Measurements from ENCODE around the gene KCTD20. TPM values are rescaled to one million over a fixed set of nuclear protein-coding genes. Genes with fewer than 3 reads are reported as not detected.

KCTD20 gene
- total RNA-seq, 2 donors from 2014 or later, result 61.4 to 62.4 TPM

DNA sequence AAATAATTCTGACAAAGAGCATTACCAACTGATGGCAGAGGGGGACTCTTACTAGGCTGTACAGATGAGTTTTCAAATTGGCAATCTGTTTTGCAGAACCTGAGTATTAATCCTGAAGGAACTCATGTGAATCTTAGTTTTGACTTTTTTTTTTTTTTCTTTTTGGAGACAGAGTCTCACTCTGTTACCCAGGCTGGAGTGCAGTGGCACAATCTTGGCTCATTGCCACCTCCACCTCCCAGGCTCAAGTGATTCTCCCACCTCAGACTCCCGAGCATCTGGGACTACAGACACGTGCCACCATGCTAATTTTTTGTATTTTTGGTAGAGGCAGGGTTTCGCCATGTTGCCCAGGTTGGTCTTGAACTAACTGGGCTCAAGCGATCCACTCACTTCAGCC is 49.3 kb downstream of the KCTD20 start:
- no peak for ATAC-seq
- Mint-ChIP-seq H3K36me3 (peaks cover 15% of the 10 kb centered on the region), H3K9me3 (no peaks in the 10 kb centered on the region), H3K4me1 (ENCODE audit: low read depth in 2 of 2) (peaks cover 12 to 14% of the 10 kb centered on the region in 2 donors), H3K4me3 (no peak overlapping the region), H3K27ac (peak overlapping the region in 1 of 2 donors; percentile 30), H3K27me3 (no peaks in the 10 kb centered on the region)
- no peak for DNase-seq (ENCODE audit: low spot score)

DNA sequence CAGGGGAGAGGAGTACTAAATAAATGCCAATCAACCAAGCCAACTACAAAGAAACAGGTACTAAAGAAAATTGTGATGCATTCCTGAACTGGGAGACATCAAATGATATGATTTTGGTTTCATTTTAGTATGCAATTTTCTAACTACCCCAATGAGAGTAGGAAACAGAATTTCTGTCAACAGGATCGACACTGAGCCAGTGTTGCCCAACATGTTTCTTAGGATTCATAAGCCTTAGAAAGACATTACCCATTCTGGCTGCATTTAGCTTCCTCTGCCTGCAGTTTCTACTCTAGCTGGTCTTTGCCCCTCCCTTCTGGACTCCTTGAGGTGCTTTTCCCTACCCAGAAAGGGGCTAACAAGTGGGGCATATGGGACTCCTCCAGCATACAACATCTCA is 49.8 kb downstream of the KCTD20 start:
- Mint-ChIP-seq H3K9me3 (no peaks in the 10 kb centered on the region), H3K27me3 (no peaks in the 10 kb centered on the region), H3K4me3 (no peak overlapping the region), H3K4me1 (ENCODE audit: low read depth in 2 of 2) (peaks cover 14% of the 10 kb centered on the region in 2 donors), H3K36me3 (peaks cover 20% of the 10 kb centered on the region), H3K27ac (peak overlapping the region in 1 of 2 donors; percentile 30)
- ATAC-seq (no peak), DNase-seq (ENCODE audit: low spot score) (no peak)

DNA sequence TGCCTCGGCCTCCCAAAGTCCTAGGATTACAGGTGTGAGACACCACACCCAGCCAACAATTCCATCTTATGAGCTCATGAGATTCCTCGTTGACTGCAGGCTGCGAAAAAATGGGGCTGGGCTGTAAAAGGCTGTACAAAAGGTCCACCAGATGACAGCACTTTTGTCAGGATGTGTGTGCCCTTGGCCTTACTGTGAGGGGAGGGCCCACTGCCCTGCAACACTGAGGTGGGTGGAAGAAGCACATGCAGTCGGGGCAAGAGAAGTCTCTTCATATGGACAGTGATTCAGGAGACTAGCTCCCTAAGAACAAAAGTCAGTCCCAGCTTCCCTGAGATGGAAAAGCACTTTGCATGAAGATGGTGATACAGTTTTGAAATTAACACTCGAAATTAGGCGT is 50.5 kb downstream of the KCTD20 start:
- no peak for DNase-seq (ENCODE audit: low spot score)
- H3K9me3 Mint-ChIP-seq, result no peaks in the 10 kb centered on the region
- peak overlapping the region; percentile 30 to 42 for H3K27ac Mint-ChIP-seq
- H3K4me3 Mint-ChIP-seq, result no peak overlapping the region
- peaks cover 14% of the 10 kb centered on the region in 2 donors for H3K4me1 Mint-ChIP-seq (ENCODE audit: low read depth in 2 of 2)
- H3K27me3 Mint-ChIP-seq, result no peaks in the 10 kb centered on the region
- no peak for ATAC-seq
- peaks cover 20% of the 10 kb centered on the region for H3K36me3 Mint-ChIP-seq

DNA sequence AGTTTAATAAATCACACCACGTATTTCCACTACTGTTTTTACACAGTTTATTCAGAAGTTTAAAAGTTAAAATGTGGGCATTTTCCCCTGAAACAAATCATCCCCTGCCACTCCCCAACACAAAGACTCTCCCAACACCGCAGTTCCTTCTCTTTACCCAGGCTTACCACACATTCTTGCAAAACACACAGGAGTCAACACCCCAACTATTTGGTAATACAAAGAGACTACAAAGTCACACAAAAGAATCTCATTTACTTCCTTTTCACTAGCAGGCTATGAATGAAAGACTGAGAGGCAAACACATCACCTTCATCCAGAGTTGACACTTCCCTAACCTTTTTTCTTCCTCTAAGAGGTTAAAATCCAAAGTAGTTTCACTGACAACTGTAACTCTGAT is 51.1 kb downstream of the KCTD20 start:
- no peak overlapping the region for H3K4me3 Mint-ChIP-seq
- H3K9me3 Mint-ChIP-seq, result no peaks in the 10 kb centered on the region
- ATAC-seq (no peak), DNase-seq (ENCODE audit: low spot score) (no peak)
- no peaks in the 10 kb centered on the region for H3K27me3 Mint-ChIP-seq
- peaks cover 14% of the 10 kb centered on the region in 2 donors for H3K4me1 Mint-ChIP-seq (ENCODE audit: low read depth in 2 of 2)
- H3K27ac Mint-ChIP-seq, result peak overlapping the region; percentile 30 to 42
- peaks cover 20% of the 10 kb centered on the region for H3K36me3 Mint-ChIP-seq

DNA sequence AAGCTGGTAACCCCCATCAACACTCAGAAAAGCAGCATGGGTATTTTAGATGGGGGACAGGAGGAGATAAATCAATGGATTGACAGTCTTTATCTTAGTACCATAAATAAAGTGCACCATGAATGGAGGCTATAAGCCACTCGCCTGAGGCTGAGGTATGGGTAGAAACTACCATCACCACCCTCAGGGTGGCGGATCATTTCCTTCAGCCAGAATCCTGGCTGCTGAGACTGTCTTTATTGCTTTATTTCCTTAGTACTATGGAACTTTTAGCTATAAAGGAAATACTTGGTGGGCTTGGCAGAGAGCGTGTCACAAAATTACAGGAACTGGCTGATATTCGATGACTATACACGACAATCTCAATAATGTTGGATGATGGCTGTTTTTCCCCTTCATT is 52.3 kb downstream of the KCTD20 start:
- ATAC-seq, result no peak
- no peak for DNase-seq (ENCODE audit: low spot score)
- Mint-ChIP-seq H3K9me3 (no peaks in the 10 kb centered on the region), H3K4me1 (ENCODE audit: low read depth in 2 of 2) (peaks cover 14 to 17% of the 10 kb centered on the region in 2 donors), H3K27me3 (no peaks in the 10 kb centered on the region), H3K4me3 (no peak overlapping the region), H3K27ac (peak overlapping the region in 1 of 2 donors; percentile 27), H3K36me3 (peaks cover 20% of the 10 kb centered on the region)

DNA sequence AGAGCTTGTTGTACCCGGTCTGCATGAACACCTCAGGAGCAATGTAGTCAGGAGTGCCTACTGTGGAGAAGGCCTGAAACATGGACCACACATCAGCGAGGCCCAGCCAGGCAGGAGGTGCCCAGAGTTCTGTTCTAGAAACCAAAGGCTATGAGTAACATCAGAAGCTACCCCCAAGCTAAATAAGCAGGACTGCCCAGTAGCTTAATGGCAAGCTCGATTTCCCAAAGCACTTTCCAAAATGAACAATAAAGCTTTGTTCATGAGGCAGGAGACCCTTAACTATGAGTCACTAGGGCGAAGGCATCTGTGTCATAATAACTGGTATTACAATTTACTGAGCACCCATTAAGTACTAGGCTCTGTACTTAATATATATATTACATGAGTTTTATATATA is 57.1 kb downstream of the KCTD20 start:
- peaks cover 19% of the 10 kb centered on the region for H3K36me3 Mint-ChIP-seq
- DNase-seq (ENCODE audit: low spot score) (no peak), ATAC-seq (no peak)
- H3K9me3 Mint-ChIP-seq, result no peaks in the 10 kb centered on the region
- H3K4me3 Mint-ChIP-seq, result no peak overlapping the region
- peak overlapping the region in 1 of 2 donors; percentile 4 for H3K27ac Mint-ChIP-seq
- H3K27me3 Mint-ChIP-seq, result no peaks in the 10 kb centered on the region
- peaks cover 0 to 8% of the 10 kb centered on the region in 2 donors for H3K4me1 Mint-ChIP-seq (ENCODE audit: low read depth in 2 of 2)

DNA sequence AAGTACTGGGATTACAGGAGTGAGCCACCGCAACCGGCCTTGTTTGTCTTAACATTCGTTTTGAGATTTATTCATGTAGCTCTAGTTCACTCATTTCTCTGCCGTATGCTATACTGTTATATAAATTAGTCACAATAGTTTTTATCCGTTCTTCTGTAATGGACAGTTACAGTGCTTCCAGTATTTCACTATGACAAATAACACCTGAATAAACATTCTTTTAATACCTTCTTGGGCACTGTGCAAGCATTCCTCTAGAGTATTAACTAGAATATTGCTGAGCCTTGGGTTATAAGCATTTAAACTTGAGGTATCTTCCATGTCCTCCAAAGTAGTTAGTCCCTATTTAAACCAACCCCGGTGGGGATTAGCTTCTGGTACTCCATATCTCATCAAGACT is 58.9 kb downstream of the KCTD20 start:
- peaks cover 0 to 11% of the 10 kb centered on the region in 2 donors for H3K4me1 Mint-ChIP-seq (ENCODE audit: low read depth in 2 of 2)
- H3K27me3 Mint-ChIP-seq, result no peaks in the 10 kb centered on the region
- H3K4me3 Mint-ChIP-seq, result no peak overlapping the region
- peaks cover 19% of the 10 kb centered on the region for H3K36me3 Mint-ChIP-seq
- ATAC-seq, result no peak
- DNase-seq (ENCODE audit: low spot score), result no peak
- H3K9me3 Mint-ChIP-seq, result no peaks in the 10 kb centered on the region
- H3K27ac Mint-ChIP-seq, result no peak overlapping the region

DNA sequence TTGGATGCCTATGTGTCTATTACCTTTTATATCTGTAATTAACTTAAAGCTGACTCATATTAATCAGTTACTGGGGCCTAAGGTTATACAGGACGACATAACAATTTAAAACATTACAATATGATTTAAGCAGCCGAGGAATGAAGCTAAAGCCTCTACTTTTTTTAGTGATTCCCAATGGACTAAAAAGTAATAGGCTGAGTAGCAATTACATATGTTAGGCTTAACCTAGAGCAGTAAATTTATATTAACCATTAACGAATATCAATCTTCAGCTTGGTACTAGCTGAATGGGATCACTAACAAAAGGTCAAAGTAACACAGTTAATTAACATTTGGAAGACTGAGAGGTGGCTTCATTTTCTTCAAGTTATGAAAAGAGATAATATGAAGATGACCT is 61.4 kb downstream of the KCTD20 start:
- Mint-ChIP-seq H3K27ac (peak overlapping the region in 1 of 2 donors; percentile 72), H3K4me3 (no peak overlapping the region), H3K36me3 (peaks cover 15% of the 10 kb centered on the region), H3K27me3 (no peaks in the 10 kb centered on the region), H3K4me1 (ENCODE audit: low read depth in 2 of 2) (peaks cover 0 to 12% of the 10 kb centered on the region in 2 donors), H3K9me3 (no peaks in the 10 kb centered on the region)
- no peak for DNase-seq (ENCODE audit: low spot score)
- no peak for ATAC-seq

DNA sequence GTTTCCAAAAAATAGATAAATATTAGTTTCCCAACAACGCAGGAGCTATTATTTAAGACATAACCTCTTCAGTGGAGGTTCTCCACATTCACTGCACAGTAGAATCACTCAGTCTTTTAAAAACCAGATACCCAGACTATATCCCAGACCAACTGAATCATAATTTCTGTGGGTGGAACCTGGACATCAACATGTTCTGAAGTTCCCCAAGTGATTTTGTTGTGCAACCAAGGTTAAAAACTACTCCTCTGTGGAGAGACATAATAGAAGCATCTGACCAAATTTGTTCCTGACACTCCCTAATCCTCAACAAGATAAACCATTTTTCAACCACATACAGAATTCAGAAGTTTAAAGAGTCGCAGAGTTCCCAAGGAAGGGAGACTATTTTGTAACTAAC is 62.2 kb downstream of the KCTD20 start:
- Mint-ChIP-seq H3K27ac (peak overlapping the region in 1 of 2 donors; percentile 18), H3K4me1 (ENCODE audit: low read depth in 2 of 2) (peaks cover 0 to 11% of the 10 kb centered on the region in 2 donors), H3K36me3 (peaks cover 15% of the 10 kb centered on the region), H3K4me3 (no peak overlapping the region), H3K9me3 (no peaks in the 10 kb centered on the region), H3K27me3 (no peaks in the 10 kb centered on the region)
- ATAC-seq (no peak), DNase-seq (ENCODE audit: low spot score) (no peak)

DNA sequence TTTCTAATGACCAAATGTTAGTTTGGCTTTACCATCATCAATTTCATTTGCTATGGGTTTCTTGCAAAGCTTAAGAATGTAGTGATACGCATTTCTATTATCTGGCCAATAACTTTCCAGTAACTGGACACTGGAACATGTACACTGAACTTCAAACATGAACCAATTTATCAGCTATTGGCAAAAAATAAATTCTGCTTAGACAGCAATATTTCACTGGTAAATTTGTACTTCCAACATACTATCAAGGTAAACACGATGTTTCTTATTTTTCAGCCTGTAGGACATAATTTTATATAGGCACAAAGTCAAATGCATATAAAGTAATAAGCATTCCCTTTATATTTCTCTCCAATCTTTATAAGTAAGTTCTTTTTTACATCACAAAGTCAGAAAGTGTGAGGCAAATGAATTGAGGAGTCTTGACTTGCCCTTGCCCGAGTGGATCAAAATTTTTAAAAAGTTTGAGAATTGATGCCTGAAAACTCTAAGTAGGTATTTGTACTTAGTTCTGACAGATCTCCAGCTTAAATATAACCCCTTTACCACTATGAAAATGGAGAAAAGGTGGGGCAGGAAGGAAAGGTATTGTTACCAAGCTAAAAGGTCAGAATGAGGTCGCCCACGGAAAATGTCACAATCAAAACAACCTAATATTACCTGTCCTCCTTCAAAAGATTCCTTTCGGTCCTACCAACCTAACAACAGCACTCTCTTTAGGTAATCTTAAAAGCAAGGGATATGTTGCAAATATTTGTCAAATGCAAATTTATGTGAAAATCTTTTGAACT is 63.1 kb downstream of the KCTD20 start:
- Mint-ChIP-seq H3K9me3 (no peaks in the 10 kb centered on the region), H3K27me3 (no peaks in the 10 kb centered on the region), H3K4me3 (no peak overlapping the region), H3K36me3 (peaks cover 15% of the 10 kb centered on the region), H3K4me1 (ENCODE audit: low read depth in 2 of 2) (peaks cover 0 to 11% of the 10 kb centered on the region in 2 donors), H3K27ac (peak overlapping the region in 1 of 2 donors; percentile 19)
- no peak for ATAC-seq
- no peak for DNase-seq (ENCODE audit: low spot score)

DNA sequence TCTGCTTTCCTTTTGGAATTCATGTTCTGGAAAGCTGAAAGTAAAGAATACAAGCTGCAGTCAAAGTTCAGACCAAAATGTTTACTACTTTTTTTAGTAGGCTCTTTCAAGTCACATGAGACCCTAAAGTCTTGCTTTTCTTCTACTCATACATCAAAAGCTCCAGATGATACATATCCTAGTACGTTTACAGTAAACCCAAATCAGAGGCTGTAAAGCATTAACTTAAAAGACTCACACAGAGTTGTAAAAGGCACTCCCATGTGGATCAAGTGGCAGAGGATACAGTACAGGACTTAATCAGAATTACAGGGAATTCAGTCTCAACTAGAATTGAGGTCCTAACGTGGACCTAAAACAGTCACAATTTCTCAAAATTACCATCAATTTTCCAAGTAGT is 63.8 kb downstream of the KCTD20 start:
- ATAC-seq (no peak), DNase-seq (ENCODE audit: low spot score) (no peak)
- Mint-ChIP-seq H3K36me3 (peaks cover 16% of the 10 kb centered on the region), H3K4me3 (no peak overlapping the region), H3K4me1 (ENCODE audit: low read depth in 2 of 2) (peaks cover 0 to 11% of the 10 kb centered on the region in 2 donors), H3K27me3 (no peaks in the 10 kb centered on the region), H3K9me3 (no peaks in the 10 kb centered on the region), H3K27ac (peak overlapping the region in 1 of 2 donors; percentile 19)

DNA sequence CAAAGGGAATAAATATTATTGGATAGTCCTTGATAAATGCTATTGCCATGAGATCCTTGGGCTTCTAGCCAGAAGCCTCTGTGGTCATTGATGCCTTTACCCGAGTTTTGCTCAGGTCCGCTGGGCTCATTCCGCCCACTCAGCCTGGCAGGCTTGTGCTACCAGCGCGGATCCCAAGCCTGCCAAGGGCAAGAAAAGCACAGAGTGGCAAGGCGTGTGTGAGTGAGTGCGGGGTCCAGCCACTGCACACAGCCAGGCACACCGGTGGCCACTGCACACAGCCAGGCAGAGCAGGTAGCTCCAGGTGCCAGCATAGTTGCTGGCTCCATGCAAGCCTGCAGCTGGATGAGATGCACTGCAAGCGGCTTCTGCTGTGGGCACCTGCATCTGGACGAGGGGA is 65.7 kb downstream of the KCTD20 start:
- no peaks in the 10 kb centered on the region for H3K9me3 Mint-ChIP-seq
- no peak overlapping the region for H3K4me3 Mint-ChIP-seq
- H3K36me3 Mint-ChIP-seq, result peaks cover 19% of the 10 kb centered on the region
- H3K27me3 Mint-ChIP-seq, result no peaks in the 10 kb centered on the region
- DNase-seq (ENCODE audit: low spot score), result no peak
- ATAC-seq, result no peak
- H3K27ac Mint-ChIP-seq, result peak overlapping the region in 1 of 2 donors; percentile 56
- peaks cover 0 to 13% of the 10 kb centered on the region in 2 donors for H3K4me1 Mint-ChIP-seq (ENCODE audit: low read depth in 2 of 2)

DNA sequence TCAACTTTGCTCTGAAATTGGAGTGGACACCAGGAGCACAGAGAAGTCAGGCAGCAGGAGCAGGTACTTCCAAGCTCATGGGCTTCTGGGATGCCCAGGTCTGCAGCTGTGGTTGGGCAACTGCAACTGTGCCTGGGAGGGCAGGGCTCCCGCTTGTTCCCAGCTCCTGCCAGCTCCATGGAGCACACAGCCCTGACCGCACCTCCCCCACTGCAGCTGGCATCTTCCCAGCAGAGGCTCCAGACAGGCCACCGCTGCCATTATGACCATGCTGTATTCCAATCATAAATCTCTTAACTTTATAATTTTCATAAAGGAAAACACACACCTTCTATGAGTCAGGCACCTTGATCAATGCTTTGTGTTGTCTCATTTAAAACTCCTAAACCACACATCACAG is 67.6 kb downstream of the KCTD20 start:
- DNase-seq (ENCODE audit: low spot score) (no peak), ATAC-seq (no peak)
- Mint-ChIP-seq H3K4me1 (ENCODE audit: low read depth in 2 of 2) (peaks cover 6 to 14% of the 10 kb centered on the region in 2 donors), H3K9me3 (no peaks in the 10 kb centered on the region), H3K27me3 (no peaks in the 10 kb centered on the region), H3K36me3 (peaks cover 15% of the 10 kb centered on the region), H3K27ac (no peak overlapping the region), H3K4me3 (no peak overlapping the region)

DNA sequence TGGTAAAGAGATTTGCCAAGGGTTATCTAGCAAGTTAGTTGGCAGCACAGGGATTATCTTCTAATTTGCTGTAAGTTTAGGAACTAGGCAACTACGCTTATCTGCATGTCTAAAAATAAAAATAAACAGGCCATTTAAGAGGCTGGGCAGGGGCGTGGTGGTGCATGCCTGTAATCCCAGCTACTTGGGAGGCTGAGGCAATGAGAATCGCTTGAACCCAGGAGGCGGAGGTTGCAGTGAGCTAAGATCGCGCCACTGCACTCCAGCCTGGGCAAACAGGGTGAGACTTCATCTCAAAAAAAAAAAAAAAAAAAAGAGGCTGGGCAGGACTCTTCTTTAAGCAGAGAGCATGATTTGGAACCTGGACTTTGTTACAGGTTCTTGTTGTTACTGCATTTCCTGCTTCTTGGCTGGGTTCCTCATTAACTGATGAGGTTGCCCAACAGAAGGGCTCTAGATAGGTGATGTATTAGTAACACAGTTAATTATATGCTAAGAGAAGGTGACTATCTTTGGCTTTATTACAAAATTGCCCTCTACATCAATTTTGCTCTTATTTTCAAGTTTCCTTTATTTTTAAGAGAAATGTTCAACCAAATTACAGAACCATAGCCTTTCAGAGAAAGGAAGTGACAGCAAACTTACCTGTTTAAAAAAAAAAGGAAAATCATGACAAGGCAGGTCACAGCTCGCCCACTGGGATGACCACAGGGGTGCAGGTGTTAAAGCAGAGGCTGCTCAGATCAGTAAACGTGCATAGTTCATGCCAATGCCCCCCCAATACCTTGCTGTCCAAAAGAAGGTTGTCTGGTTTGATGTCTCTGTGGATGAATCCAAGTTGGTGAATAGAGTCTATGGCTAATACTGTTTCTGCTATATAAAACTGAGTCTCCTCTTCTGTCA is 72.0 kb downstream of the KCTD20 start:
- H3K36me3 Mint-ChIP-seq, result peaks cover 16% of the 10 kb centered on the region
- H3K27ac Mint-ChIP-seq, result peak overlapping the region; percentile 14 to 47

More for the DNA sequence above, 72.0 kb downstream of the KCTD20 start:
- Mint-ChIP-seq H3K9me3 (no peaks in the 10 kb centered on the region), H3K4me3 (no peak overlapping the region), H3K4me1 (ENCODE audit: low read depth in 2 of 2) (peaks cover 13 to 19% of the 10 kb centered on the region in 2 donors), H3K27me3 (no peaks in the 10 kb centered on the region)
- ATAC-seq (no peak), DNase-seq (ENCODE audit: low spot score) (no peak)

All from natural killer cell treated with Interleukin-12 subunit alpha and Interleukin-12 subunit beta and Interleukin-15 and Interleukin-18, amount 100 ng/mL, for 72 hours (primary cell).